Neural crest cell (in vitro differentiated cells): ENCODE data around the gene CREB3L1. TPM values are rescaled to one million over a fixed set of nuclear protein-coding genes. Genes with fewer than 3 reads are reported as not detected.

Experiments used
- DNase-seq: peaks from one replicate; pipeline ENCODE4 v3.0.0; 2021; ENCODE audit warnings: low read depth, mixed read lengths, low spot score
- H3K27ac Mint-ChIP-seq: one replicate; pipeline ENCODE4 v1.8.0; 2021; ENCODE audit warnings: mild to moderate bottlenecking, mixed read lengths; ENCODE audit not compliant: unreplicated experiment
- H3K27me3 Mint-ChIP-seq: 2 replicates; pipeline ENCODE4 v1.8.0; 2021; ENCODE audit warnings: low read depth, mild to moderate bottlenecking, mixed read lengths
- H3K36me3 Mint-ChIP-seq: 2 replicates; pipeline ENCODE4 v1.8.0; 2021; ENCODE audit warnings: low read depth, mild to moderate bottlenecking, mixed read lengths
- H3K4me1 Mint-ChIP-seq: 2 replicates; pipeline ENCODE4 v1.8.0; 2021; ENCODE audit warnings: mixed read lengths
- H3K4me3 Mint-ChIP-seq: one replicate; pipeline ENCODE4 v1.8.0; 2021; ENCODE audit warnings: mild to moderate bottlenecking, mixed read lengths
- H3K9me3 Mint-ChIP-seq: 2 replicates; pipeline ENCODE4 v1.8.0; 2021; ENCODE audit warnings: mixed read lengths
- total RNA-seq: library from RNA; stranded (reverse); gene quantifications from 2 replicates; pipeline ENCODE4 v1.2.1, GENCODE V29; 2021
- TF ChIP-seq, protein P1 (sequence below): fragments of 200-600 bp; sonication (generic); conservative IDR thresholded peaks from 2 replicates; pipeline ENCODE4 v1.5.0; 2021; ENCODE audit warnings: antibody characterized with exemption, mild to moderate bottlenecking

The CREB3L1 gene
- total RNA-seq, 1 donor from 2014 or later, result 0.75 TPM

DNA sequence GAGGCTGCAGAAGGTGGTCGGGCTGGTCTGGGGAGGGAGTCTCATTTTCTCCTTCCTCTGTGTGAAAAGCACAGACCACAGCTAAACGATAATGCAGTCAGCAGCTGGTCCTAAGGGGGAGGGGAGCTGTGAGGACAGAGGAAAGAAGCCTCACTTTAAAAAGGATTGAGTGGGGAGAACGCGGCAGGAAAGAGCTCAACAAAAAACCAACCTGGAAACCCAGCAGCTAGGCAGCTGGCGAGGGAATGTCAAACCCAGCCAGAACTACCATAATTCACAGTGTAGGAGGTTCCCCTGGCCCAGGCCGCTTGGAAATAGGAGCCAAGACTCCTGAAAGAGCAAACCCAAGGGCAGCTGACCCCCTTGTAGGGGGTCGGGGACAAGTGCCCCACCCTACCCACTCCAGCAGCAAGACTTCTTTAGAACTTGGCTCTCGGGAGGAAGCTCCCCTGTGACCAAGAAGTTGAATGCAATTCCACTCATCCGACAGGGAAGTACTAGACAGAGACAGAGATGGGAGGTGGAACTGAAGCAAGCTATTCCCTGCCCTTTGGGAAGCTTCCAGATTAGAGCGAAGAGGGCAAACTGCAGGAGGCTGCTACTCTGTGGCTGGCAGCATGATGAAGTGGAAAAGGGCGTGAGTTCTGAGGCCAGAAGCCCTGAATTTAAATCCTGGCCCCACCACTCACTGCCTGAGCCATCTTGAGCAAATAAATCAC lies 53.3 kb downstream of the CREB3L1 start:
- Mint-ChIP-seq H3K4me1 (peaks cover 22% of the 10 kb centered on the region), H3K9me3 (no peaks in the 10 kb centered on the region), H3K4me3 (peak overlapping the region; percentile 24), H3K36me3 (no peaks in the 10 kb centered on the region), H3K27me3 (peaks cover 64% of the 10 kb centered on the region), H3K27ac (no peak overlapping the region)
- no peak for DNase-seq
- TF ChIP-seq, protein P1, sequence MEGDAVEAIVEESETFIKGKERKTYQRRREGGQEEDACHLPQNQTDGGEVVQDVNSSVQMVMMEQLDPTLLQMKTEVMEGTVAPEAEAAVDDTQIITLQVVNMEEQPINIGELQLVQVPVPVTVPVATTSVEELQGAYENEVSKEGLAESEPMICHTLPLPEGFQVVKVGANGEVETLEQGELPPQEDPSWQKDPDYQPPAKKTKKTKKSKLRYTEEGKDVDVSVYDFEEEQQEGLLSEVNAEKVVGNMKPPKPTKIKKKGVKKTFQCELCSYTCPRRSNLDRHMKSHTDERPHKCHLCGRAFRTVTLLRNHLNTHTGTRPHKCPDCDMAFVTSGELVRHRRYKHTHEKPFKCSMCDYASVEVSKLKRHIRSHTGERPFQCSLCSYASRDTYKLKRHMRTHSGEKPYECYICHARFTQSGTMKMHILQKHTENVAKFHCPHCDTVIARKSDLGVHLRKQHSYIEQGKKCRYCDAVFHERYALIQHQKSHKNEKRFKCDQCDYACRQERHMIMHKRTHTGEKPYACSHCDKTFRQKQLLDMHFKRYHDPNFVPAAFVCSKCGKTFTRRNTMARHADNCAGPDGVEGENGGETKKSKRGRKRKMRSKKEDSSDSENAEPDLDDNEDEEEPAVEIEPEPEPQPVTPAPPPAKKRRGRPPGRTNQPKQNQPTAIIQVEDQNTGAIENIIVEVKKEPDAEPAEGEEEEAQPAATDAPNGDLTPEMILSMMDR, result no peak

DNA sequence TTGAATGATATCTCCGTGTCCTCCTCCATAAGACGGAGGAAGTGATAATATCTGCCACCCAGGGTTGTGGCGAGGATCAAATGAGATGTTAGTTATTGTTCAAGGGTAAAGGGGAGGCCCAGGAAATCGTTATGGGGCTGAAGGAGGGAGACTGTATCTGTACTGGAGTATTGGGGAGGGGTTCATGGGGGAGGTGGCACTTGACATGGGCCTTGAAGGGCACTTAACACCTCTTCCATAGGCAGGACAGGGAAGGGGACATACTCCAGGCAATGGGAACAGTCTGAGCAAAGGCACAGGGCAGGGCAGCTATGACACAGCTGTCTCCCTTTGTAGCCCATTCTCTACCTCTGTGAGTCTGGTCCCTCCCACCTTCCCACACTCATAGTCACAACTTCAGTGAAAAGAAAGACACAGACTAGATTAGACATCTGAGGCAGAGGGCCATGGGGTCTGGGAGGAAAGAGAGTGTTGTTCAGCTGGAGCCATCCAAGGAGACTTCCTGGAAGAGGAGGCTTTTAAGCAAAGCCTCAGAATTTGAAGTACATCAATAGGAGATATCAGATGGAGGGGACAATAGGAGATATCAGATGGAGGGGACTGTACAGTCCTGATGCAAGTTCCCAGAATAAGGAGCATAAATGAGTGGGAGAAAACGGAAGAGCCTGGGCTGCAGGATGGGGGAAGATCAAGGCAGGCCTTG lies 54.0 kb downstream of the CREB3L1 start:
- DNase-seq, result no peak
- Mint-ChIP-seq H3K9me3 (no peaks in the 10 kb centered on the region), H3K4me3 (peak overlapping the region; percentile 62), H3K27ac (no peak overlapping the region), H3K4me1 (peaks cover 27% of the 10 kb centered on the region), H3K27me3 (peaks cover 68% of the 10 kb centered on the region), H3K36me3 (no peaks in the 10 kb centered on the region)
- TF ChIP-seq, protein P1, result no peak

DNA sequence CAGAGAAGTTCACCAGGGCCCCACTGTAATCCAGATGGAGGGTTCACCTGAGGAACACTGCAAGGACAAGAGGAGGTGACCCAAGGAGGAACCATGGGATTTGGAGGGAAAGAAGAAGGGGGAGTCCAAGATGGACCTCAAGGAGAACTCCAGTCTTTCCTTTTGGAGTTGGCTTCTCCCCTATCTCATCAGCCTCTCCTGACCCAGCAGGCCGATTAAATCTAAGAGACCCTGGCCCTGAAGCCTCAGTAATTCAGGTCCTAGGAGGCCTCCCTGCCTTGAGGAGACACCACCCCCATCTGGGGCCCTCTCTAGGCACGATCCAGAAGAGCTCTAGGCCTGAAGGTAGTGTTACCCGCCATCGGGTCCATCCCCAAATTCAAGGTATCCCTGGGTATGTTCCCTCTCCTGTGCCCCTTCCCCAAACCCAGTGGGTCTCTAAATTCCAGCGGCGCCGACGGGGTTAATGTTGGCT lies 54.7 kb downstream of the CREB3L1 start:
- DNase-seq, result no peak
- Mint-ChIP-seq H3K27me3 (peaks cover 63% of the 10 kb centered on the region), H3K4me1 (peaks cover 27% of the 10 kb centered on the region), H3K27ac (no peak overlapping the region), H3K9me3 (no peaks in the 10 kb centered on the region), H3K4me3 (peak overlapping the region; percentile 62), H3K36me3 (no peaks in the 10 kb centered on the region)
- TF ChIP-seq, protein P1, result no peak

DNA sequence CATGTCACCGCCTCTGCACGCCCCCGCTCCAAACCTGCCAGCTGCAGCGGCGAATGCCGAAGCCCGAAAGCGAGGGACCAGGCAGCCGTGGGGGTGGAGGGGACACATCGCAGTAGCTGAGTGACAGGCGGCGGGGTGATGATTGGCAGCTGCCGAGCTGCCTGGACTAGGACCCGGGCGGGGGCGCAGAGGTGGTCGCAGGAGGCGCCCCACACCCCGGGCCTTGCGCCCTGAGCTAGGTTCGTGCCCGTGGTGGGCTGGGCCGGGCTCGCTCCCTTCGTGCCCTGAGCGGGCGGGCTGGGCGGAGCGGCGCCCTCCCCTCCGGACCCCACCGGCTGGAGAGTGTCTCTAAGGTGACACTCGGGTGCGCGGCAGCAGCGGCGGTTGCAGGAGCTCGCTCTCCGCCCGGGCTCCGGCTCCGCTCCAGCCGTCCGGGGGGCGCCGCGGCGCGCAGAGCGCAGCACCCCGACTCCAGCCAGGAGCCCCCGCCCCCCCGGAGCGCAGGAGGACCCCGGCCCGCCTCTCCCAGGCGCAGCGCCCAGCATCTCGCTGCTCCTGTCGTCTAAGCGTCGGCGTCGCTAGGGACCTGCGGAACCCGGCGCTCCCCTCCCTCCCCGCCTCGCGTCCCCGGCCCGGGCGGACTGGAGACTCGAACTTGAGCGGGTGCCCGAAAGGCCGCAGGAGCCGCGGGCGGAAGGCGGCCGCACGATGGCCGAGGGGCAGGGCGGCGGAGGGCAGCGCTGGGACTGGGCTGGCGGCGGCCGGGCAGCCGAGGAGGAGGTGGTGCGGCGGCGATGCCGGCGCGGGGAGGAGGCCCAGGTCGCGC lies 55.3 kb downstream of the CREB3L1 start:
- Mint-ChIP-seq H3K4me3 (peak overlapping the region; percentile 62), H3K4me1 (peaks cover 30% of the 10 kb centered on the region), H3K36me3 (no peaks in the 10 kb centered on the region), H3K9me3 (no peaks in the 10 kb centered on the region), H3K27me3 (peaks cover 60% of the 10 kb centered on the region), H3K27ac (no peak overlapping the region)
- no peak for DNase-seq
- TF ChIP-seq, protein P1, result no peak

DNA sequence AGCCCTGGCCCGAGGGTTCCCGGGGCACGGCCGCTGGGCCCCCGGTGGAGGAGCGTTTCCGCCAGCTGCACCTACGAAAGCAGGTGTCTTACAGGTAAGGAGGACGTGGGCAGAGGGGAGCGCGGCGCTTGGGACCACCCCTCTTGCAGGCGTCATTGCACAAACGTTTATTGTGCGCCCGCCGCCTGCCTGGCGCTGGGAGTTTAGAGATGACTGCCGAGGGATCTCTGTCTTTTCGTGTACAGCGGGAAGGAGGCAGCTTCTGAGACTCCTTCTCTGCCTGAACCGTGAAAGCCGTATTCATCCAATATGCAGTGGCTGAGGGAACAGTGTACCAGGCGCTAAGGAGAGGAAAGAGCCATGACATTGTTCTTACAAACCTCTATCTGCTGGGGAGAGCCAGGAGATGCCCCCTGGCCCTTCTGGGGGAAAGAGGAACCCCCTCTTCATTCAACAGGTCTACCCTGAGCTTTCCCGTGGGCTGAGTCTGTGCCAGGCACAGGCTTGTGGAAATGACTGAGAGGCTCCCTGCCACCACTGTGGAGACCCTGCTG lies 56.0 kb downstream of the CREB3L1 start:
- peaks cover 57% of the 10 kb centered on the region for H3K27me3 Mint-ChIP-seq
- H3K27ac Mint-ChIP-seq, result no peak overlapping the region
- H3K4me3 Mint-ChIP-seq, result peak overlapping the region; percentile 72
- TF ChIP-seq, protein P1, result no peak
- DNase-seq, result no peak
- H3K36me3 Mint-ChIP-seq, result no peaks in the 10 kb centered on the region
- no peaks in the 10 kb centered on the region for H3K9me3 Mint-ChIP-seq
- H3K4me1 Mint-ChIP-seq, result peaks cover 35% of the 10 kb centered on the region
